ENCODE measurements around the gene EPG5.

DNA sequence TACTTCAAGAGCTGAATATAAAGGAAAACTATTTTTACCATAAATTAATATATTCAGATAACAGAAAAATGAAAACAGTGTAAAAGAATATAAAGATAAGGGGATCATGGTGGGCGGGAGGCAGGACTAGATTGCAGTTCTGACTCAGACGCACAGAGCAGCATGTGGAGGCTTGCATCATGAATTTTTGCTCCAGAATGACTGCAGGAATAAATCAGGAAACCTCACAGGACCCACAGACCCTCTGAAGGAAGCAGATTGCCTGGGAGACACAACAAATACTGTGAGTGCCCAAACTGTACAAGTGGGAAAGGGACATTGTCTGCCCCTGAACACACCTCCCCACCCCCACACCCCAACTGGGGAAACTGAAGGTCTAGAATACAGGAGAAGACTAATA lies 160.9 kb downstream of the EPG5 start:
- TF ChIP-seq, protein P1, sequence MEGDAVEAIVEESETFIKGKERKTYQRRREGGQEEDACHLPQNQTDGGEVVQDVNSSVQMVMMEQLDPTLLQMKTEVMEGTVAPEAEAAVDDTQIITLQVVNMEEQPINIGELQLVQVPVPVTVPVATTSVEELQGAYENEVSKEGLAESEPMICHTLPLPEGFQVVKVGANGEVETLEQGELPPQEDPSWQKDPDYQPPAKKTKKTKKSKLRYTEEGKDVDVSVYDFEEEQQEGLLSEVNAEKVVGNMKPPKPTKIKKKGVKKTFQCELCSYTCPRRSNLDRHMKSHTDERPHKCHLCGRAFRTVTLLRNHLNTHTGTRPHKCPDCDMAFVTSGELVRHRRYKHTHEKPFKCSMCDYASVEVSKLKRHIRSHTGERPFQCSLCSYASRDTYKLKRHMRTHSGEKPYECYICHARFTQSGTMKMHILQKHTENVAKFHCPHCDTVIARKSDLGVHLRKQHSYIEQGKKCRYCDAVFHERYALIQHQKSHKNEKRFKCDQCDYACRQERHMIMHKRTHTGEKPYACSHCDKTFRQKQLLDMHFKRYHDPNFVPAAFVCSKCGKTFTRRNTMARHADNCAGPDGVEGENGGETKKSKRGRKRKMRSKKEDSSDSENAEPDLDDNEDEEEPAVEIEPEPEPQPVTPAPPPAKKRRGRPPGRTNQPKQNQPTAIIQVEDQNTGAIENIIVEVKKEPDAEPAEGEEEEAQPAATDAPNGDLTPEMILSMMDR (IDR thresholded peaks at IDR 0.05; ENCODE audit: poor library complexity) = no peak
- TF ChIP-seq EZH2 (IDR thresholded peaks at IDR 0.05; ENCODE audit: borderline replicate concordance) (no peak), EZH2phosphoT487 (IDR thresholded peaks at IDR 0.05; ENCODE audit: low read depth, severe bottlenecking, unreplicated experiment) (no peak)
